ENCODE data around the gene TEPSIN.

DNA sequence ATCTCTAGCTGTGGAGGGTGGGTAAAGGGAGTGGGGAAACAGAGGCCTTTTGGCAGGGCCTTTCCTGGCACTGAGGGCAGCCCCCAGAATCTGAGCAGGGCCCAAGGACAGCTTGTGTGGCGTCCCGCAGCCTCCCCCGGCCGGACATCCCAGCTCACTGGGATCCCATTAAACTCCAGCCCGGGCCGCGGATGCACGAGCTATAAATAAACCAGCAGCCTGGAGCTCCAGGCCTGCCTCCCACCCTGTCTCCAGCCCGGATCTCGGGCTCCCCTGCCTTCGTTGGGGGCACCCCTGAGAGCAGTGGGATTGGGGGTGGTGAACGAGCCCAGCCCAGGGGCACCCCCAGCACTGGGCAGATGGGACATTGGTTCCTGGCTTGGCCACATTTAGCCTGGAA lies 59.0 kb downstream of the TEPSIN start:
- TF ChIP-seq CTCF (IDR thresholded peaks at IDR 0.05; ENCODE audit: insufficient read depth, low read length), result no peak
- no peak for TF ChIP-seq POLR2AphosphoS5 (IDR thresholded peaks at IDR 0.05; ENCODE audit: low read depth)
- TF ChIP-seq REST (IDR thresholded peaks at IDR 0.05; ENCODE audit: insufficient replicate concordance, low read depth), result no peak
- TF ChIP-seq GABPA (IDR thresholded peaks at IDR 0.05; ENCODE audit: low read depth), result no peak
- TF ChIP-seq SPI1 (IDR thresholded peaks at IDR 0.05; ENCODE audit: borderline replicate concordance, low read depth), result no peak
